HG03457 (cell line): Measurements from ENCODE around the gene ST6GALNAC6.
"Not testable (repeated sequence)": the region's sequence is repeated elsewhere in the genome, so short reads cannot be mapped to it uniquely, and the experiment has no call there.

Experiments
- ATAC-seq: cut with Tn5 transposase; IDR thresholded peaks from one replicate; pipeline ENCODE4 v1.9.1; 2021; ENCODE audit warnings: moderate number of reproducible peaks; ENCODE audit not compliant: unreplicated experiment

ST6GALNAC6 gene

DNA sequence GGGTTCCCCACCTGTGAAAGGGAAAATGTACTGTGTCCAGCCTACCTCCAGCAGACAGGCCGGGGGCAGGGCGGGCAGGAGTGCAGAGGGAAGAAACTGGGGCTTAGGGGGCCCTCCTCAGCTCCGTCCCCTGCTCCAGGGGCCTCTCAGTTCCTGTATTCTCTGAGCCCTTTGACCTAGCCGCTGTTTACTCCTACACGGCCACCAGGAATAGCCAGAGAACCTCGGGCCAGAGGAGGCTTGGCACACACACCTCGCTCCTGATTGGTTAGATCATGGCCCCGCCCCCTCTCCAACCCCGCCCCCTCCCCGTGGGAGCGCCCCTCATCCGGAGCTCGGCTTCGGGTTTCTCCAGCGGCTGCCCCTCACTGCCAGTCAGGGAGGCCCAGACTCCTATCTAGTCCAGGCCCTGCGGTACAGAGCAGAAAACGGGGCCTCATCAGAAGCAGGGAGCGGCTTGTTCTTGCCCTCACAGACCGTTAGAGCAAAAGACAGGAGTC lies 2.2 kb downstream of the ST6GALNAC6 start:
- ATAC-seq = no peak

GRCh38 chr9:127896395-127897192 lies 2.8 kb downstream of the ST6GALNAC6 start:
- ATAC-seq = no peak

DNA sequence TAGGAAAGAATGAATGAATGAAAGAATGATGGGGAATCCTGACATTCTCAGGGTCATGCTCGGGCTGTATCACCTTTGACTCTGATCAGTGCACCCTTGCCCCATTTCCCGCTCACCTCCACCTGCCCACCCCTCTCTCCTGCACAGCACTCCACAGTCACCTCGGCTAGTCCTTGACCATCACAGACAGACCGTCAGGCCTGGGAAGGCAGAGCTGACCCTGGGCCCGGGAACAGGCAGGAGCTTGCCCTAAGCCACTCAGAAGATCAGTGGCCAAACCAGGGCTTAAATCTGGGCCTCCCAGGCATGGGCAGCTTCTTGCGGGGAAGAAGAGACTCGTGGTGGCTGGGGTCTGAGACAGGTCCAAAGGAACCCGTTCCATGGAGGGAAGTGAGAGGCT lies 3.6 kb downstream of the ST6GALNAC6 start:
- no peak for ATAC-seq

DNA sequence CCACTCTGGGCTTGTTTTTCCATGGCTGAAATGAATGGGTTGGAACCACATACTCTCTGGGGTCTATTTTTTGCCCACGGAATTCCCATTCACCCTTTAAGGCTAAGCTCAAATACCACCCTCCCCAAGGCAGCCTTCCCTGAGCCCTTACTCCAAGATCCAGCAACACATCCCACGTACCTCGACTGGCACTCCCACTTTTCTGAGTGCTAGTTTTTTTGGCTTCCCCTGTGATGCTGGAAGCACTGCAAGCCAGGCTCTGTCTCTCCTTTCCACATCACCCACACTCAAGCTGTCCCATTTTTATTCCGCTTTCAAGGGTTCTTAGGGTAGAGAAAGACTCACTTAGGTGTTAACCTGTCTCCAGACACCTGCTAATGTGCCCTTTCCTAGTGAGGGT lies 6.0 kb downstream of the ST6GALNAC6 start:
- no peak for ATAC-seq

GRCh38 chr9:127892831-127893230 lies 6.6 kb downstream of the ST6GALNAC6 start:
- no peak for ATAC-seq

- no peak for ATAC-seq
These were observed 9.3 kb downstream of the ST6GALNAC6 start for GRCh38 chr9:127890053-127890452.

DNA sequence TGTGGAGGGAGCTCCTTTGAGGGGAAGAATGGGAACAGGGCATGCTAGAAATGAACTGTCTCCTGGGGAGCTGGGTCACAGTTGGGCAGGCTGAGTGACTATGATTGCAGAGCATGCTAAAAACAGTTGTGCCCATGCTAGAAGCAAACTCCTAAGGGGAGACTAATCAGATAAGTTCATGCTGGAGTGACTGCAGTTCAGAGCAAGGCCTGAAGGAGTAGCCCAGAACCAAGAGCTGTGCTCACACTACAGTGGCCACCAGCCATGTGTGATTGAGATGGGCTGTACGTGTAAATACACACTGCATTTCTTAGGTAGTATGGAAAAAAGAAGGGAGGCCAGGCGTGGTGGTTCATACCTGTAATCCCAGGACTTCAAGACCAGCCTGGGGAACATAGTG lies 11.6 kb downstream of the ST6GALNAC6 start:
- ATAC-seq = no peak

DNA sequence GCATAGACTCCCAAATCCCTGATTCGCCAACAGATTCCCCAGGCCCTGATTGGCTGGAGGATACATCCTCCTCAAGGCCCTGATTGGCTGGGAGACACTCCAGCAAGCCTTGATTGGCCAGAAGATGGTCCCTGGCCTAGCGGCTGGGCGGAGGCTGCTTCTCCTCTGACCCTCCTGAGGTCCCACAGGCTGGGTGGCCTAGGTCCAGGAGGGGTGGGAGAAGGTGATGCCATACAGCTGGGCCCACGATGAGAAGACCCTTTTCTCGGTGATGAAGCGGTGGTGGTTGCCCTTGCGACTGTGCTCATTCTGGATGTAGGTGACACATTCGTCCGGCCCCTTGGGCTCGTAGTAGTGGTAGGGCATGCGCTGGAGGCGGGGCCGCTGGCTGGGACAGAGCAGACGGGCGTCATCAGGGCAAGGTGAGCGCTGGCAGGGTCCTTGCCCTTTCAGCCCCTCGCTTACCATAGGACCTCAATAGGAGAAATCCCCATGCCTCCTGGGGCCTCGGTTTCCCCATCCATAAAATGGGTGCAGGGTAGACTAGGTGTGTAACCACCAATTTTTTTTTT lies 12.9 kb downstream of the ST6GALNAC6 start:
- ATAC-seq = no peak

GRCh38 chr9:127885508-127886281 lies 13.7 kb downstream of the ST6GALNAC6 start:
- no peak for ATAC-seq

DNA sequence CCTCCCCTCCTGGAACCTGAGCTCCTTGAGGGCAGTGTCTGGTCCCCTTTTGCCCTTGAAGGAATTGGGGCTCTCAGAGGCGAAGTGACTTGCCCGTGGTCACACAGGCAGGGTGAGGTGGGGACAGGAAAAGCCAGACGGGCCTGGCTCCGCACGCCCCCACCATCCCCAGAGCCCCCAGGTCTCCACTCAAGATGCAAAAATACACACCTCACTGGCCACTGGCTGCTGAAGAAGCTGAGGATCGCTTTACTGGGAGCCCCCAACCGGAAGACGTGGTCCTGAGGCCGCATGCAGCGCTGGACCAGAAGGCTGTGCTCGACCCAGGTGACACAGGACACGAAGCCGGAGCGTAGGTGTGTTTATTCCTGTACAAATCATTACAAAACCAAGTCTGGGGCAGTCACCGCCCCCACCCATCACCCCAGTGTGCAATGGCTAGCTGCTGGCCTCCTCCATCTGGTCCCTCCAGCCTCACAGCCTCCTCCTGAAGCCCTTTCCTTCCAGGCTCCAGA lies 14.4 kb downstream of the ST6GALNAC6 start:
- ATAC-seq = no peak

DNA sequence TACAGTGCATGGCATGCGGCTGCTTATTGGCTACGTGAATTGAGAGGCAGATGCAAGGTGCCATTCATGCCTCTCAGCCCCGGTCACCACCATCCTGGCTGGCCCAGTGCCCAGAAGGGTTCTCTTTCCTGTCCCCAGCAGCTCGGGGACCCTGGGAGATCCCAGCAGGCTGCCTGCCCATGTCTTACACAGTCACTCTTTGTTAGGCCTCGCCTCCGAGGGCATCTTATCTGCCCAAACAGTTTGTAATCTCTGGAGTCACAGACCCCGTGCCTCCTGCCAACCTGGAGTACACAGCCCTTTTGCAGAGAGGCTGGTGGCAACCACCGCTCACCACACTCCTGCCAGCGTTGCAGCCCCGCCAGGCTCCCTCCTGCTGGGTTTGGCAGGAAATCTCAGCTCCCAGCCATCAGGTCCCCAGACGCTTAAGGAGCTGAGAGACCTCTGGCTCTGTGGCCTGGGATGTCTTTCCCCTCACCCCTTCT lies 14.9 kb downstream of the ST6GALNAC6 start:
- ATAC-seq = no peak

- no peak for ATAC-seq
These were observed 15.4 kb downstream of the ST6GALNAC6 start for GRCh38 chr9:127883959-127884358.

DNA sequence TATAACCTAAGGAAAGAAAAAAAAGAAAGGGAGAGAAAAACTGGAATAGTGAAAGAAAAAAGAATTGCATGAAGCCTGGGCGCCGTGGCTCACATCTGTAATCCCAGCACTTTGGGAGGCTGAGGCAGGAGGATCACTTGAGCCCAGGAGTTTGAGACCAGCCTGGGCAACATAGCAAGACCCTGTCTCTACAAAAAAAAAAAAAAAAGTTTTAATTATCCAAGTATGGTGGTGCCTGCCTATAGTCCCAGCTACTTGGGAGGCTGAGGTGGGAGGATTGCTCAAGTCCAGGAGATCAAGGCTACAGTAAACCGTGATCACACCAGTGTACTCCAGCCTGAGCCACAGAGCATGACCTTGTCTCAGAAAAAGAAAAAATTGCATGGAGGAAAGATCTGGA lies 17.7 kb downstream of the ST6GALNAC6 start:
- ATAC-seq = not testable (repeated sequence)

DNA sequence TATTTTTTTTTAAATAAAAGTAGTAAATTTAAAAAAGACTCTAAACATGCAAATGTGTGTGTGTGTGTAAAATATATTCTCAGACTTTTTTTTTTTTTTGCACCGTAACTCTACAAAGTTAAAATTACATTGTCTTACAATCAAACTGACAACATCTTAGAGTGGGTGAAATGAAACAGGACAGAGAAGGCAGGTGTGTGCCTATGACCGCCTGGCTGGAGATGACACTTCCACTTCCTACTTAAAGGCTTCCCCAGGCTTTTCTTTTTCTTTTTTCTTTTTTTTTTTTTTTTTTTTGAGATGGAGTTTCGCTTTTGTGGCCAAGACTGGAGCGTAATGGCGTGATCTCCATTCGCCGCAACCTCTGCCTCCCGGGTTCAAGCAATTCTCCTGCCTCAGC lies 19.3 kb downstream of the ST6GALNAC6 start:
- ATAC-seq = no peak

GRCh38 chr9:127878652-127879390 lies 20.6 kb downstream of the ST6GALNAC6 start:
- no peak for ATAC-seq

DNA sequence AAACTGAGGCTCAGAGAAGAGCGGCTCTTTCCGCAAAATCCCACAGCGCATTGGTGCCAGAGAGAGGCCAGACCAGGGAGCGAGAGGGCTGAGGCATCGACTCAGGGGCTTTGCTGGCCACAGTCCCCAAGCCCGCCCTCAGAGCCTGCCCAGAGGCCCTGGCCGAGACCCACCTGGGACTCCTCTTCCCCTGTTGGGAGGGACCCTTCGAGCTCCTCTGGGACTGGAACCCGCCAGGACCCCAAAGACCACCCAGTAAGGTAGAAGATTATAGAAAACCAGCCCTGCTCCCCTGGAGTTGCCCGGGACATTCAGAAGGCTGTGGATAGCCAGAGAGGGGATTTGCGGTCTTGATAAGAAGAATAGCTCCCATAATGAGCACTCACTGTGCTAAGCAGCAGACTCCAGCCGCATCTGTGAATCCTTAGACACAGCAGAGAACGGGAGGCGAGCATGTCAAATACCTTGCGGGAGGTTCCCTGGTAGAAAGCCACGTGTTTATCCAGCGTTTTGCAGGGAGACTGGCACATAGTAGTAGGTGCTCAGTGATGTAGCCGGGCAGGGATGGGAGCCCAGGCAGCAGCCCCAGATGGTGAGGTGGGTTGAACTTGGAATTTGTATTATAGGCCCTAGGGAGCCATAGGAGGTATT lies 21.3 kb downstream of the ST6GALNAC6 start:
- no peak for ATAC-seq

- no peak for ATAC-seq
These were observed 21.8 kb downstream of the ST6GALNAC6 start, which contains the start of gene AK1 for GRCh38 chr9:127877566-127877998. AK1 (minus strand) TSS chr9:127877675; CDS start chr9:127874617, 3,058 bp downstream.

DNA sequence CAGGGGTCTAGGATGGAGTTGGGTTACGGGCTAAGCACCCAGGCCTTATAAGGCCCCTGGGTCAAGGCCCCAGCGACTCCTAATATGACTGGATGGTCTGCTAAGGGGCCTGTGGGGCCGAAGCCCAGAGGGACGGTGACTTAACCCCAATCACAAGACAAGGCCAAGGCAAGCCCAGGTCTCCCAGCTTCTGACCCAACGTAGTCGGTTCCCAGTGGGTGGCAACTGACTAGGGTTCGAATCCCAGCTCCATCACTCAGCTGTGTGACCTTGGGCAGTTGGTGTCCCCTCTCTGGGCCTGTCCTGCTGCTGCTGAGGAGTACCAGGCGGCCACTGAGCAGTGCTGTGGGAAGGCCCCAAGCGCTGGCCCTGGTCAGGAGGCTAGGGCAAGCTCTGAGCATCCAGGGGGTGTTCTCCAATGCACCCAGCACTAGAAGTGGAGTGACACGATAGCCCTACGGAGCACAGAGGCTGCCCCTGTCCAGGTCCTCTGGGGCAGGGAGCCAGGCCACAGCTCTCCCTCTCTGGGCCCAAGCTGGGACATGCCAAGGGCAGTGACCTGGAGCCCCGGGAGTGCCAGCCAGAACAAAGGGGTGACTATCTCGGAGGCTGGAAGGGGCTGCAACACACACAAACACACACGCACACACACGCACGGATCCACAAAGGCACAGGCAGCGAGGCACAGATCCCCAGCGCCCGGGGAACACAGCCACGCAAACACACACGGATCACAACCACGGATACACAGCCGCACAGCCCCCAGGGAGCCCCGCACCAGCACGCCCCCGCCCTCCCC lies 22.4 kb downstream of the ST6GALNAC6 start:
- ATAC-seq = no peak
